B cell (primary cell): ENCODE results near the gene TMEM107. TPM values are rescaled to one million over a fixed set of nuclear protein-coding genes. Genes with fewer than 3 reads are reported as not detected.
A peak's percentile ranks its signal among the peaks of the same experiment; 100 is the strongest.

Experiments used
- ATAC-seq: fragments of 200-7000 bp; cut with Tn5 transposase; one replicate; pipeline ENCODE4 v1.10.0; 2021; ENCODE audit warnings: low read depth, mild to moderate bottlenecking, moderate number of reproducible peaks, moderate library complexity
- CTCF ChIA-PET: fragments of 350-600 bp; sonication (Branson Sonifier 250); formaldehyde crosslinking; loops from one replicate; lab custom pipeline; 2021; ENCODE audit warnings: antibody characterized with exemption, inconsistent platforms; lab: Charles Lee
- POLR2A ChIA-PET: fragments of 350-600 bp; sonication (Branson Sonifier 250); formaldehyde crosslinking; loops from one replicate; lab custom pipeline; 2021; ENCODE audit warnings: antibody characterized with exemption; lab: Charles Lee
- DNase-seq: peaks from one replicate; pipeline ENCODE4 v3.0.0; 2013
- H2AFZ ChIP-seq: 2 replicates; pipeline ENCODE4 v1.6.1; 2012; ENCODE audit warnings: mild to moderate bottlenecking, low read depth, low read length; ENCODE audit not compliant: insufficient read depth, poor library complexity, severe bottlenecking
- H3K27ac ChIP-seq, 2 donors: 1 replicate in 1 of 2; 2 replicates in 1 of 2; pipeline ENCODE4 v1.5.1; 2012 to 2013; ENCODE audit warnings: low read length in 2 of 2, mild to moderate bottlenecking in 2 of 2, moderate library complexity in 1 of 2
- H3K27me3 ChIP-seq, 4 experiments: fragments of 200-600 bp in 1 of 4; sonication (generic) in 1 of 4; replicated peaks in 1 of 4; 1 replicate in 2 of 4; 2 replicates in 2 of 4; pipeline versions ENCODE4 v1.6.1 to v1.7.0; 2013 to 2016; ENCODE audit warnings: low read length in 3 of 4, mild to moderate bottlenecking in 2 of 4, mixed read lengths in 1 of 4, moderate library complexity in 1 of 4; ENCODE audit not compliant: insufficient read depth in 4 of 4, control insufficient read depth in 3 of 4; ENCODE audit errors: control extremely low read depth in 1 of 4
- H3K36me3 ChIP-seq, 2 experiments: replicated peaks in 1 of 2; 1 replicate in 1 of 2; 2 replicates in 1 of 2; pipeline versions ENCODE4 v1.6.1 to v1.7.1; 2013; ENCODE audit warnings: low read length in 1 of 2; ENCODE audit not compliant: insufficient read depth in 2 of 2, control insufficient read depth in 1 of 2; ENCODE audit errors: control extremely low read depth in 1 of 2, extremely low read depth in 1 of 2
- H3K4me1 ChIP-seq, 2 donors: fragments of 200-600 bp in 1 of 2; sonication (generic) in 1 of 2; 1 replicate in 1 of 2; 2 replicates in 1 of 2; pipeline versions ENCODE4 v1.5.1 to v1.6.1; 2013 to 2017; ENCODE audit warnings: low read length in 2 of 2; ENCODE audit not compliant: control insufficient read depth in 2 of 2, insufficient read depth in 2 of 2
- H3K4me2 ChIP-seq: replicated peaks from 2 replicates; pipeline ENCODE3; 2012; ENCODE audit warnings: mild to moderate bottlenecking, low read depth, low read length; ENCODE audit not compliant: poor library complexity, severe bottlenecking
- H3K4me3 ChIP-seq, 5 experiments: fragments of 200-600 bp in 1 of 5; sonication (generic) in 1 of 5; 1 replicate in 3 of 5; 2 replicates in 2 of 5; pipeline versions ENCODE4 v1.5.1 to v1.7.0; 2011 to 2016; ENCODE audit warnings: low read length in 4 of 5, mild to moderate bottlenecking in 4 of 5, low read depth in 2 of 5, control low read depth in 1 of 5, moderate library complexity in 1 of 5; ENCODE audit not compliant: insufficient read depth in 1 of 5; ENCODE audit errors: control extremely low read depth in 1 of 5, extremely low read depth in 1 of 5
- H3K79me2 ChIP-seq: fragments of 200-600 bp; sonication (generic); one replicate; pipeline ENCODE4 v1.6.0; 2016; ENCODE audit warnings: low read length; ENCODE audit not compliant: control insufficient read depth, insufficient read depth
- H3K9ac ChIP-seq: fragments of 200-600 bp; sonication (generic); 2 replicates; pipeline ENCODE4 v1.6.1; 2017; ENCODE audit warnings: mild to moderate bottlenecking, low read length, moderate library complexity
- H3K9me3 ChIP-seq, 3 donors: one replicate each; pipeline versions ENCODE4 v1.6.1 to v1.7.1; 2013; ENCODE audit warnings: low read length in 2 of 3; ENCODE audit not compliant: control insufficient read depth in 2 of 3, insufficient read depth in 1 of 3; ENCODE audit errors: control extremely low read depth in 1 of 3
- H4K20me1 ChIP-seq: 2 replicates; pipeline ENCODE4 v1.6.0; 2012; ENCODE audit warnings: mild to moderate bottlenecking, low read length; ENCODE audit not compliant: insufficient read depth, control insufficient read depth, poor library complexity, severe bottlenecking
- H3K27ac Mint-ChIP-seq: one replicate; pipeline ENCODE4 v1.8.0; 2021; ENCODE audit warnings: mixed read lengths
- H3K27me3 Mint-ChIP-seq: one replicate; pipeline ENCODE4 v1.8.0; 2021; ENCODE audit warnings: mixed read lengths
- H3K4me1 Mint-ChIP-seq: one replicate; pipeline ENCODE4 v1.8.0; 2021; ENCODE audit warnings: mixed read lengths
- H3K4me3 Mint-ChIP-seq: one replicate; pipeline ENCODE4 v1.8.0; 2021; ENCODE audit warnings: mixed read lengths
- H3K9me3 Mint-ChIP-seq: one replicate; pipeline ENCODE4 v1.8.0; 2022; ENCODE audit warnings: mixed read lengths; ENCODE audit not compliant: insufficient read depth
- CTCF ChIP-seq: fragments of 200-600 bp; IDR thresholded peaks from one replicate; pipeline ENCODE4 v1.8.0; 2022; ENCODE audit warnings: antibody characterized with exemption, mild to moderate bottlenecking
- EZH2 ChIP-seq: IDR thresholded peaks from 2 replicates; pipeline ENCODE4 v1.6.1; 2012; ENCODE audit warnings: borderline replicate concordance, low read depth, mild to moderate bottlenecking, moderate library complexity, low read length; ENCODE audit not compliant: insufficient read depth, poor library complexity, severe bottlenecking
- WGBS: methylation state at CpG from one replicate; pipeline ENCODE4 v1.1.5; 2013; ENCODE audit warnings: missing lambda C conversion rate; ENCODE audit not compliant: insufficient coverage; 5-methylcytosine and 5-hydroxymethylcytosine counted together
- intact Hi-C: fragments of 100-400 bp; cut with micrococcal nuclease; formaldehyde crosslinking; loops from one replicate; pipeline ENCODE4 v1.10.0; 2022
- polyA plus RNA-seq: library from polyadenylated mRNA; depleted of rRNA; stranded (reverse); fragments of >200 nt; gene quantifications from 2 replicates; pipeline ENCODE4 v1.2.3, GENCODE V29; 2012
- total RNA-seq, 2 donors: library from RNA; stranded (reverse); fragments of 120-200 nt in 1 of 2; gene quantifications; 1 replicate in 1 of 2; 2 replicates in 1 of 2; pipeline versions ENCODE4 v1.2.3 to v1.2.4, GENCODE V29; 2013 to 2022

The TMEM107 gene
- total and polyA plus RNA-seq, 2 donors (not counting 1 experiment from before 2014, with no cell fraction given), result 13.3 to 30.3 TPM

- Histone ChIP-seq H4K20me1 (peaks cover 17% of the 10 kb centered on the region), H3K4me2 (peak within 1 kb of the TSS; percentile 92), H3K27me3 (no peaks in the 10 kb centered on the region), H3K9ac (peak within 1 kb of the TSS; percentile 97), H3K27ac (peak within 1 kb of the TSS; percentile 89 to 93), H3K9me3 (no peaks in the 10 kb centered on the region), H3K4me1 (peaks cover 36 to 53% of the 10 kb centered on the region in 2 donors), H3K36me3 (no peaks in the 10 kb centered on the region), H2AFZ (peak within 1 kb of the TSS; percentile 93), H3K79me2 (no peaks in the 10 kb centered on the region), H3K4me3 (peak within 1 kb of the TSS; percentile 27 to 97 (median 74))
- Mint-ChIP-seq H3K27me3 (no peaks in the 10 kb centered on the region), H3K4me3 (no peak within 1 kb of the TSS), H3K9me3 (no peaks in the 10 kb centered on the region), H3K27ac (no peak within 1 kb of the TSS), H3K4me1 (peaks cover 11% of the 10 kb centered on the region)
- ChIA-PET POLR2A (interaction anchor here (0.6 to 7.8 kb wide), 20 partner anchors 9 to 275 kb away, joined by 3 to 118 read pairs (median 4); partner anchors contain the start of genes CTC1, PFAS, SLC25A35 and TMEM107), CTCF (interaction anchor here (0.6 to 7.6 kb wide), 11 partner anchors 9 to 111 kb away, joined by 3 to 86 read pairs (median 4); partner anchors contain the start of gene RANGRF)
- intact Hi-C loops, result loop anchor here (1.0 kb wide), 4 partner anchors 10 to 105 kb away; partner anchors contain the start of gene SLC25A35
- under 1% methylated on average over 66 of the region's 70 CpGs for WGBS
- TF ChIP-seq CTCF, result no peak
- TF ChIP-seq EZH2, result no peak
- peak; percentile 97 for DNase-seq
- ATAC-seq, result peak; percentile 64
Measured at GRCh38 chr17:8189711-8190477, 13.7 kb upstream of the TMEM107 start, which contains the start of gene BORCS6. Gene BORCS6 (minus strand): TSS chr17:8190180. CDS start chr17:8190140, 40 bp downstream.
